Stimulated activated naive CD4-positive, alpha-beta T cell treated with Interleukin-2 at 50 U/mL for 16 hours (primary cell): Measurements from ENCODE around the gene RPL9.
"Not testable (repeated sequence)": the region's sequence is repeated elsewhere in the genome, so short reads cannot be mapped to it uniquely, and the experiment has no call there.

Source experiments
- DNase-seq: peaks from one replicate; lab custom pipeline; 2025; lab: John Stamatoyannopoulos, UW

The RPL9 gene

DNA sequence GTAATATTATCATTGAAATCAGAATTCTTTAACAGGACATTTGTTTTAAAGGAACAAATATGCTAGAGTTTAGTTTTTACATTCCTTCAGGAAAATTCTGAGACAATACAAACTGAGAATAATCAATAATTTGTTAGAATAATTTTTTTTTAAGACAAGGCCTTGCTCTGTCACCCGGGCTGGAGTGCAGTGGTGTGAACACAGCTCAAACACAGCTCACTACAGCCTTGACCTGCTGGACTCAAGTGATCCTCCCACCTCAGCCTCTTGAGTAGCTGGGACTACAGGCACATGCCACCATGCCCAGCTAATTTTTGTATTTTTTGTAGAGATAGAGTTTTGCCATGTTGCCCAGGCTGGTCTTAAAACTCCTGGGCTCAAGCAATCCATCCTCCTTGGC lies 33.4 kb downstream of the RPL9 start:
- DNase-seq = not testable (repeated sequence)

- DNase-seq = no peak
Observed at GRCh38 chr4:39422247-39422646, 36.5 kb downstream of the RPL9 start.

GRCh38 chr4:39415678-39416283 lies 42.9 kb downstream of the RPL9 start:
- no peak for DNase-seq

DNA sequence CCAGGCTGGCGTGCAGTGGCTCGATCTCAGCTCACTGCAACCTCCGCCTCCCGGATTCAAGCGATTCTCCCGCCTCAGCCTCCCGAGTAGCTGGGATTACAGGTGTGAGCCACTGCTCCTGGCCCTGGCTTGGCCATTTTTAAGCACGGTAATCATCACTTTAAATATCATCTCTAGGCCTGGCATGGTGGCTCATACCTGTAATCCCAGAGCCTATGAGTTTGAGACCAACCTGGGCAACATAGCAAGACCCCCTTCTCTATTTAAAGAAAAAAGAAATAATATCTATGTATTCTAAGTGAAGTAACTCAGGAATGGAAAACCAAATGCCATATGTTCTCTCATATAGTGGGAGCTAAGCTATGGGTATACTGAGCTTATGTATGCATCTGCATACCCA lies 47.2 kb downstream of the RPL9 start:
- DNase-seq = not testable (repeated sequence)

- DNase-seq = no peak
Observed at GRCh38 chr4:39410415-39410814, 48.3 kb downstream of the RPL9 start.

GRCh38 chr4:39407584-39407885 lies 51.2 kb downstream of the RPL9 start:
- no peak for DNase-seq

- no peak for DNase-seq
Observed at GRCh38 chr4:39406763-39407583, 51.7 kb downstream of the RPL9 start, which contains the start of gene KLB. Gene KLB, plus strand, starts transcription at chr4:39406930. Its CDS starts 20 bp downstream, at chr4:39406950.
